PC-9 (cell line): ENCODE data around the gene KLRD1.

Experiments used
- EZH2 ChIP-seq: fragments of 200-600 bp; sonication (generic); IDR thresholded peaks from 2 replicates; pipeline ENCODE4 v1.8.0; 2017; ENCODE audit warnings: antibody characterized with exemption, low read depth
- TF ChIP-seq, protein P1 (sequence below): fragments of 200-600 bp; sonication (generic); conservative IDR thresholded peaks from 2 replicates; pipeline ENCODE4 v1.6.1; 2017; ENCODE audit warnings: mixed run types, antibody characterized with exemption, mild to moderate bottlenecking, moderate library complexity

DNA sequence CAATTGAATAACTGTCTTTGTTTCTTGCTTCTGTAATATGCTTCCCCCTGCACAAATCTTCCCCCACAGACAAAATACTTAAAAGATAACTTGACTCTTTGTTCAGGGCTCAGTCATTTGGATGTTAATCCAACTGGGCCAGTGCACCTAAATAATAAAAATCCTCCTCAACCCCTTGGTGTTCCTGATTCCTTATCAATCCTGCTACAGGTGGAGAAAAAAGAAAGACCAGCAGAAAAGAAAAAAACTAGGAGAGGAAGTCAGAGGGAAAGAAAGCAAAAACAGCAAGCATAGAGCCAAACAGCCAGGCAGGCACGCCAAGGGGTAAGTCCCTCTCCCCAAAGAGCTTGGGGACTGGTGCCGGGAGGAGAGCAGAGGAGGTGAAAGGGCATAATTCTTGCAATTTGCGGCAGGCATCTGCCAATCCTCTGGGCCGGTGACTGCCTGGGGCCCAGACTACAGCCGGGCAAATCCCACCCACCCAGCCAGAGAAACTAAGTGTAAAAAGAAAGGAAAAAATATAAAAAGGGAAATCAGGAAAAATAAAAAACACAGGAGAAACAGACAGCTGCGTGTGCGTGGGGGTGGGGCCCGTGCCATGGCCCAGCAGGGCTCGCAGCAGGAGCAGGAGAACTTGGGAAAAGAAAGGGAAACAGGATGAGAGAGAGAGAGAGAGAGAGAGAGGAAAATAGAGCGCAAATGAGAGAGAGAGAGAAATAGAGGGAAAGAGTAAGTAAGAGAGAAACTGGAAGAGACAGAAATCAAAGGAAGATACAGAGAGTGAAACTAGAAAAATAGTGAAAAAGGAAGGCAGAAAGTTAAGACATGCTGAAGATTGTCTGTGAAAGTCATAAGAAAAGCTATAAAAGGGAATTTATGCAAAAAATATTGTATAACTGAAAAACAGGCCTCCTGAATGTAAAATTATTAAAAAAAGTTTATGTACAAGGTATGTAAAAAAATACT, 60.8 kb downstream of the KLRD1 start:
- no peak for TF ChIP-seq EZH2
- TF ChIP-seq, protein P1, sequence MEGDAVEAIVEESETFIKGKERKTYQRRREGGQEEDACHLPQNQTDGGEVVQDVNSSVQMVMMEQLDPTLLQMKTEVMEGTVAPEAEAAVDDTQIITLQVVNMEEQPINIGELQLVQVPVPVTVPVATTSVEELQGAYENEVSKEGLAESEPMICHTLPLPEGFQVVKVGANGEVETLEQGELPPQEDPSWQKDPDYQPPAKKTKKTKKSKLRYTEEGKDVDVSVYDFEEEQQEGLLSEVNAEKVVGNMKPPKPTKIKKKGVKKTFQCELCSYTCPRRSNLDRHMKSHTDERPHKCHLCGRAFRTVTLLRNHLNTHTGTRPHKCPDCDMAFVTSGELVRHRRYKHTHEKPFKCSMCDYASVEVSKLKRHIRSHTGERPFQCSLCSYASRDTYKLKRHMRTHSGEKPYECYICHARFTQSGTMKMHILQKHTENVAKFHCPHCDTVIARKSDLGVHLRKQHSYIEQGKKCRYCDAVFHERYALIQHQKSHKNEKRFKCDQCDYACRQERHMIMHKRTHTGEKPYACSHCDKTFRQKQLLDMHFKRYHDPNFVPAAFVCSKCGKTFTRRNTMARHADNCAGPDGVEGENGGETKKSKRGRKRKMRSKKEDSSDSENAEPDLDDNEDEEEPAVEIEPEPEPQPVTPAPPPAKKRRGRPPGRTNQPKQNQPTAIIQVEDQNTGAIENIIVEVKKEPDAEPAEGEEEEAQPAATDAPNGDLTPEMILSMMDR = no peak
